Measurements from ENCODE around the gene HDC. TPM values are rescaled to one million over a fixed set of nuclear protein-coding genes. Genes with fewer than 3 reads are reported as not detected.
A peak's percentile ranks its signal among the peaks of the same experiment; 100 is the strongest.

Gene HDC
- total RNA-seq (2013; cell fraction: nucleolus; rRNA removed): not detected in 2 replicates
- not detected in 2 replicates for total RNA-seq (2014; rRNA removed)
- not detected in 2 replicates for total RNA-seq (2014; rRNA removed; fragmentation: Illumina TruSeq; extraction: Trizol)
- total RNA-seq (2021): not detected in 2 replicates
- not detected for polyA plus RNA-seq (2011; ENCODE audit: low read depth)
- polyA plus RNA-seq (2011; rRNA removed): not detected in 2 replicates
- polyA plus RNA-seq (2011; cell fraction: cytosol; rRNA removed): not detected in 2 replicates
- polyA plus RNA-seq (2011; cell fraction: nucleus; rRNA removed): not detected in 2 replicates
- polyA plus RNA-seq (2012): not detected in 2 replicates
- polyA plus RNA-seq (2014; fragmentation: Illumina TruSeq; extraction: Trizol): not detected in 2 replicates
- polyA plus RNA-seq (2014; fragmentation: Nextera tagmentation; extraction: Ambion mirVana): not detected
- polyA plus RNA-seq (2014; rRNA removed): not detected in 2 replicates
- polyA plus RNA-seq (2016; fragmentation: Nextera tagmentation; extraction: Ambion mirVana): not detected
- polyA minus RNA-seq (2011; rRNA and poly(A)+ RNA removed): not detected in 2 replicates
- not detected in 2 replicates for polyA minus RNA-seq (2011; cell fraction: cytosol; rRNA and poly(A)+ RNA removed)
- polyA minus RNA-seq (2011; cell fraction: nucleus; rRNA and poly(A)+ RNA removed): not detected in 2 replicates
- Bru-seq, nascent RNA: percentile 4 among the genes with signal in this experiment
- percentile 18 among the genes with signal in this experiment for BruChase-seq, experiment 1, labeled RNA remaining after a 6-hour chase
- percentile 14 among the genes with signal in this experiment for BruChase-seq, experiment 2, labeled RNA remaining after a 2-hour chase
- long read RNA-seq, experiment 1: 0 reads
- long read RNA-seq, experiment 2: 0 reads

GRCh38 chr15:50265620-50266019, at the start of gene HDC:
Gene HDC (minus strand): TSS chr15:50265726. CDS start chr15:50265623, 103 bp downstream.
- 58% methylated on average over 9 of the region's 9 CpGs for WGBS (ENCODE audit: insufficient coverage, insufficient replicate concordance, low lambda C conversion rate, missing lambda C conversion rate)
- no peak for FAIRE-seq
- Histone ChIP-seq H3K27me3 (replicated peaks in 1 of 2; ENCODE audit: control insufficient read depth in 2 of 2, insufficient read depth in 2 of 2, low read length in 1 of 2) (no peaks in the 10 kb centered on the region), H3K4me2 (ENCODE audit: control insufficient read depth, insufficient read depth) (no peak within 1 kb of the TSS), H3K79me2 (ENCODE audit: control insufficient read depth, insufficient read depth, low read length) (no peaks in the 10 kb centered on the region), H3K27ac (ENCODE audit: control insufficient read depth, insufficient read depth) (no peak within 1 kb of the TSS), H3K9me3 (replicated peaks; ENCODE audit: control insufficient read depth, insufficient read depth, low read length) (no peaks in the 10 kb centered on the region), H3K4me1 (ENCODE audit: control insufficient read depth, insufficient read depth, low read length) (peaks cover 13% of the 10 kb centered on the region), H3K36me3 (ENCODE audit: control insufficient read depth in 2 of 2, insufficient read depth in 2 of 2, low read length in 1 of 2) (no peaks in the 10 kb centered on the region), H2AFZ (ENCODE audit: control insufficient read depth, low read depth, low read length) (no peak within 1 kb of the TSS), H3K9ac (ENCODE audit: control insufficient read depth, insufficient read depth, low read length) (no peak within 1 kb of the TSS), H4K20me1 (ENCODE audit: control insufficient read depth, insufficient read depth) (no peaks in the 10 kb centered on the region), H3K4me3 (no peak within 1 kb of the TSS)
- no peak for ATAC-seq
- ChIA-PET SMC1A (ENCODE audit: uncharacterized antibody, unreplicated experiment) (interaction anchor here (1.0 kb wide), 1 partner anchor 12 kb away, joined by 5 read pairs; no protein-coding TSS in a partner anchor), POLR2A (no interaction called here), CTCF (no interaction called here), RAD21 (ENCODE audit: unreplicated experiment) (no interaction called here)
- in situ Hi-C loops (cut with MboI) (no loop called here), intact Hi-C loops (cut with micrococcal nuclease; ENCODE audit: unreplicated experiment) (no loop called here)
- BruUV-seq (replicated peaks): no TSS peak
- no peak for DNase-seq (ENCODE audit: low read depth, low spot score)
- TF ChIP-seq HDAC2 (IDR thresholded peaks at IDR 0.05) (no peak), TCF3 (IDR thresholded peaks at IDR 0.05; ENCODE audit: borderline replicate concordance, insufficient read depth, low read depth, low read length) (no peak), ZNF24 (IDR thresholded peaks at IDR 0.05) (no peak), ZBTB4 (CRISPR knock-in tag; IDR thresholded peaks at IDR 0.05) (no peak), CTCF (IDR thresholded peaks at IDR 0.05 in 2 of 3, conservative IDR thresholded peaks at IDR 0.05 in 1 of 3; ENCODE audit: control insufficient read depth in 2 of 3, extremely low read depth in 1 of 3, insufficient read depth in 1 of 3, low read depth in 3 of 3, low read length in 3 of 3) (no peak), SUZ12 (IDR thresholded peaks at IDR 0.05; ENCODE audit: unreplicated experiment) (no peak), BCL11A (IDR thresholded peaks at IDR 0.05; ENCODE audit: low read depth, low read length) (no peak), MYC (IDR thresholded peaks at IDR 0.05; ENCODE audit: insufficient read depth, insufficient read length, insufficient replicate concordance, low read length, severe bottlenecking) (no peak), DPF2 (IDR thresholded peaks at IDR 0.05) (no peak), HSF1 (IDR thresholded peaks at IDR 0.05; ENCODE audit: low read depth, low read length) (no peak), MEF2B (IDR thresholded peaks at IDR 0.05; ENCODE audit: partially characterized antibody, poor library complexity, severe bottlenecking) (no peak), MEF2A (IDR thresholded peaks at IDR 0.05; ENCODE audit: insufficient read depth, low read depth, low read length) (no peak), NBN (IDR thresholded peaks at IDR 0.05) (no peak), ZNF622 (IDR thresholded peaks at IDR 0.05) (no peak)
